ENCODE measurements around the gene PALM2AKAP2.
"Not testable (repeated sequence)": the region's sequence is repeated elsewhere in the genome, so short reads cannot be mapped to it uniquely, and the experiment has no call there.

The PALM2AKAP2 gene

DNA sequence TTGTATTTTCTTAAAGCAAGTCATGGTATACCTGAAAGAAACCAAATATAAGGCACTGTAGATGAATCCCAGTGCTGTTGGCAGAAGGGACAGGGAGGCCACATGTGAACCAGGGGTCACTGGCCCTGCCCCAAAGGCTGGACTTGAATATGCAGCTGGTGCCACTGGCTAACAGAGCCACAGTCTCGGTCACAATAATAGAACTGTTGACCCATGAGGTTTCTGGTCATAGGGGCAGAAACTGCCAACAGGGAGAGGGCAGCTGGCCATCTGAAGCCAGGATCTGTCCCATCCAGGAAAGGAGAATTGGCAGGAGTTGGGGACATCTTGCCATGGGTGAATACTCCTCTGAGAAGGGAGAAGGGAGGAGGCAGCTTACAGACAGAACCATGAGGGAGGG lies 31.9 kb downstream of the PALM2AKAP2 start:
- no peak for DNase-seq

DNA sequence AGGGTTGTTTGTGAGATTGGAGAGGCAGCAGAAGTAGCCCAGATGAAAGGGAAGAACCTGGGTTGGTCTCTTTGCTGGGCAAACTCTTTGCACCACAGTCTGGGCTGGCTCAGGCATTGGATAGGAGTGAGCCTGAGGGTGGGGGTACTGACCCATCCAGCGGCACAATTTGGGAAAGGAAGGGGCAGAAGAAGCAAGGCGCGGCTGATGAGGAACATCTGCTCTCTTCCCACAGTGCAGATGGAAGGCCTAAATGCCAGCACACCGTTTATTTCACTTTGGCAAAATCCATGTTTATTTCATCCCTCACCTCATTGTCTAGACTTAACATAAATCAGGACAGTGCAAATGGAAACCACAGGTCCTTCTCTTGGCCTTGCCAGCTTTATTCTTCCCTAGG lies 32.3 kb downstream of the PALM2AKAP2 start:
- no peak for DNase-seq

DNA sequence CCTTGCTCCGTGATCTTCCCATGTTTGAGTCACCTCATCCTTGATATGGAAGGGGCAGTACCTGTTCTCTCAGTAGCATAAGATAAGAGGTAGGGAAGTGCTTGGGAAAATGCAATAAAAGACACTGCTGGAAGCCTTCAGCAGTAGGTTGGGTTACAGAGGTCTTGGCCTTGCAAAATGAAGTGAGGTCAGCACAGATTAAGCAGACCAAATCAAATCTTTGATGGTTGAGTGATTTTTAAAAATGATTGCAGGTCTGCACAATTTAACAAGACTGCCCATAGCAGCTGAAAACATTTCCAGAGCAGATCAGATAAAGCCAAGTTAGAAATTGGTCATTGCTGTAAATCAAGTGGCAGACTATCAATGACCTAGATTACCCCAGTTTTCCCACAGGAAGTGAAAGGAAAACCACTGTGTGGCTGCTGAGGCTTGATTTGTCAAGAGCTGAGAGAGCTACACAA lies 32.9 kb downstream of the PALM2AKAP2 start:
- DNase-seq, result no peak

- no peak for DNase-seq
Measured at GRCh38 chr9:109813303-109813702, 33.3 kb downstream of the PALM2AKAP2 start.

GRCh38 chr9:109813829-109814228 lies 33.8 kb downstream of the PALM2AKAP2 start:
- DNase-seq, result no peak

DNA sequence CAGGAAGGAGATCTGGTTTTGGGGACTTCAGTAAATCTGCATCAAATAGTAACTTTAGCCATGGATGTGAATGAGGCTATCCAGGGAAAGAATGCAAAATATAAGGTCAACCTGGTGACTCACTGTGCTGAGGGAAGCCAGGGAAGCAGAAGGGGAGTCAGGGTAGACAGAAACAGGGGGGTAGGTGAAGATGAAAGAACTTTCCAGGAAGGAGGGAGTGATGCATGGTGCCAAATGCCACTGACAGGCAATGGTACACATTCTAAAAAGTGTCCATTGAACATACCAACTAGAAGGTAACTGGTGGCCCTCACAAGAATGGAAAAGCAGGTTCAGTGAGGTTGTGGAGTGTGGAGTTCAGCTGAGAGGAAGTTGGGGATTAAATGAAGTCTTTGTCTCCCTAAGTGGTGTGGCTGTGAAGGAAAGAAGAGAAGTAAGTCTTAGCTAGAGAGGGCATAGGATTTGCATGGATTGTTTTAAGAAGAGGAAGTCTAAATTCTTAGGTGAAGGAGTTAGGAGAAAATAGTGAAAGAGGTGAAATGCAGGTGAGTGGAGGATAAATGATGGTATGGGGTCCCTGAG lies 35.5 kb downstream of the PALM2AKAP2 start:
- no peak for DNase-seq

GRCh38 chr9:109816490-109816889 lies 36.5 kb downstream of the PALM2AKAP2 start:
- DNase-seq, result no peak

DNA sequence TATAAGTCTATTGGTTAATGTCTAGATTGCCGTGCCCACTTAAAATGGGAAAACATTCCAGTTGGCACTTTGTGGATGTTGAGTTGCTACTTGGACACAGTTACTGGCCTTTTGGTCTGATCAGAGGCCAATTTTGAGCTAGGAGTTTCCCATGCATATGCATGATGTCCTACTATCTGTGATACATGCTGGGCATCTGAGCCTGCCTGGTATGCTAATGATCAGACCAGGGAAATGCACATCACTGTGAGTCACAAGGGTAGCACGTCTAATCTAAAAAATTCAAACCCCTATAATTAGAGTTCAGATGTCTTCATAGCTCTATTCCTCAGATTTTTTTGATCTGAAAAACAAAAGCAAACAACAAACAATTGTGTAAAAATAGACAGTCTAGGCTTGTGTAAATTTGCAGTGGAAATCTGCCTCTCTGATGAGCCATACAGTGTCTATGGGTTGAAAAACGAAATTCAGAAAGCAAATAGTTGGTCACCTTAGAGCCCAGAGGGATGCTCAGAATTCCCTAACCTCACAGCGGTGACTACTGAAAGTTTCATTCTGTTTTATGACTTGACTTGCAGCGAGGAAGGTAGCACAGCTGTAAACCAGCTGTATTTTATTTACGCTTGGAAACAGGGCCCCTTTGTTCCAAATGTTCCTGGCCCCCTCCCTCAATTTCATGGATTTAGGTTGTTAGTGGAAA lies 37.3 kb downstream of the PALM2AKAP2 start:
- no peak for DNase-seq

GRCh38 chr9:109817846-109818472 lies 38.0 kb downstream of the PALM2AKAP2 start:
- no peak for DNase-seq

DNA sequence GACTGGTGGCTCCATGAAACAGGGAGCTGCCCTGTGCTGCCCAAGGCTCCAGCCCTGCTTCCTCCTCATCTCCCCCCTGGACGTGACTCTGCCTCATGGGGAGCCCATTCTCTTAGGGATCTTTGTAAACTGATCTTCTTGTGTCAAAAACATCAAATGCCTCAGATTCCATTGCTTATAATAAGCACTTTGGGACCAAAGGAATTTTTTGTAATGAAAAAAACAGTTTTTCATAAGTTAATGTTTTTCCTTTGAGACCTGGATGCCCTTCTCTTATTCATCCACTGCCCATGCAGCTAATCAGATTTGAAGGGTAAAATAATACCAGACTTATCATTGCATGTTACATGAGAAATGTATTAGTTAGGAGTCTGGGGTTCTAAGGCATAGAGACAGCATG lies 41.7 kb downstream of the PALM2AKAP2 start:
- no peak for DNase-seq

GRCh38 chr9:109825383-109825782 lies 45.4 kb downstream of the PALM2AKAP2 start:
- DNase-seq, result not testable (repeated sequence)

GRCh38 chr9:109826559-109826958 lies 46.6 kb downstream of the PALM2AKAP2 start:
- DNase-seq, result no peak

- DNase-seq, result no peak
Measured at GRCh38 chr9:109828254-109828653, 48.3 kb downstream of the PALM2AKAP2 start.
